Measurements from ENCODE around the gene ZBP1.

ZBP1 gene

GRCh38 chr20:57568088-57568896, 51.9 kb downstream of the ZBP1 start:
- DNase-seq, result no peak

- no peak for DNase-seq
Observed at GRCh38 chr20:57567471-57568079, 52.7 kb downstream of the ZBP1 start.

- no peak for DNase-seq
Observed at GRCh38 chr20:57566803-57567459, 53.3 kb downstream of the ZBP1 start.

GRCh38 chr20:57566399-57566798, 53.8 kb downstream of the ZBP1 start:
- DNase-seq, result no peak

- no peak for DNase-seq
Observed at GRCh38 chr20:57564951-57565642, 55.1 kb downstream of the ZBP1 start.

- no peak for DNase-seq
Observed at GRCh38 chr20:57564180-57564802, 55.9 kb downstream of the ZBP1 start.

- no peak for DNase-seq
Observed at GRCh38 chr20:57563522-57563921, 56.7 kb downstream of the ZBP1 start.

- no peak for DNase-seq
Observed at GRCh38 chr20:57562541-57563465, 57.4 kb downstream of the ZBP1 start.

GRCh38 chr20:57561356-57562279, 58.6 kb downstream of the ZBP1 start:
- no peak for DNase-seq

GRCh38 chr20:57560554-57561355, 59.5 kb downstream of the ZBP1 start, which contains the start of gene PCK1:
Gene PCK1, plus strand, starts transcription at chr20:57561110. Its CDS starts 302 bp downstream, at chr20:57561412.
- DNase-seq, result no peak

- no peak for DNase-seq
Observed at GRCh38 chr20:57559658-57560553, 60.3 kb downstream of the ZBP1 start.

GRCh38 chr20:57559289-57559634, 61.0 kb downstream of the ZBP1 start:
- no peak for DNase-seq

- no peak for DNase-seq
Observed at GRCh38 chr20:57558614-57559288, 61.5 kb downstream of the ZBP1 start.

GRCh38 chr20:57557926-57558613, 62.2 kb downstream of the ZBP1 start:
- DNase-seq, result no peak

GRCh38 chr20:57556980-57557274, 63.3 kb downstream of the ZBP1 start:
- no peak for DNase-seq

- no peak for DNase-seq
Observed at GRCh38 chr20:57555457-57556184, 64.6 kb downstream of the ZBP1 start.
